GM19035 (cell line): Measurements from ENCODE around the gene FAH.

ENCODE experiments used
- ATAC-seq: cut with Tn5 transposase; IDR thresholded peaks from one replicate; pipeline ENCODE4 v1.9.1; 2021; ENCODE audit not compliant: unreplicated experiment

Gene FAH

GRCh38 chr15:80231371-80231770 lies 78.6 kb downstream of the FAH start:
- no peak for ATAC-seq

- no peak for ATAC-seq
These were observed 80.8 kb downstream of the FAH start for GRCh38 chr15:80233581-80233980.

GRCh38 chr15:80234883-80235282 lies 82.1 kb downstream of the FAH start:
- peak; percentile 58 for ATAC-seq
